Measurements from ENCODE around the gene BCL2.

The BCL2 gene

DNA sequence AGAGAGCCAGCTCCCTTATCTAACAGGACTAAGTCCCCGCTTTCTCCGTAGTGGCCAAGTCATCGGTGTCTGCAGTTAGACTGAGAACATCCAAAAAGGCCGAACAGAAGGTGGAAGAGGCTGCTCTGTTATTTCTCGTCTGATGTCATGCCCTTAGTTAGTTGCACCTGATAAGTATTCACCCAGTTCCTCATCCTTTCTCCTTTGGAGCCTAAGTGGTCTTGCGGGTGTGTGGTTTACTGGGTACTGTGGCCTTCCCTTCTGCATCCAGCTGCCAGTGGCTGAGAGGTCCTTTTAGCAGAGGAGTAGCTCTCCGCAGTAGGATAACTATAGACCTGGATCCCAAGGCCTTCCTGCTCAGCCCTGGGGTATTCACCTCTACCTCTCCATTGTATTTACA, 211.6 kb downstream of the BCL2 start:
- no peak for DNase-seq (ENCODE audit: low read depth in 2 of 2)

DNA sequence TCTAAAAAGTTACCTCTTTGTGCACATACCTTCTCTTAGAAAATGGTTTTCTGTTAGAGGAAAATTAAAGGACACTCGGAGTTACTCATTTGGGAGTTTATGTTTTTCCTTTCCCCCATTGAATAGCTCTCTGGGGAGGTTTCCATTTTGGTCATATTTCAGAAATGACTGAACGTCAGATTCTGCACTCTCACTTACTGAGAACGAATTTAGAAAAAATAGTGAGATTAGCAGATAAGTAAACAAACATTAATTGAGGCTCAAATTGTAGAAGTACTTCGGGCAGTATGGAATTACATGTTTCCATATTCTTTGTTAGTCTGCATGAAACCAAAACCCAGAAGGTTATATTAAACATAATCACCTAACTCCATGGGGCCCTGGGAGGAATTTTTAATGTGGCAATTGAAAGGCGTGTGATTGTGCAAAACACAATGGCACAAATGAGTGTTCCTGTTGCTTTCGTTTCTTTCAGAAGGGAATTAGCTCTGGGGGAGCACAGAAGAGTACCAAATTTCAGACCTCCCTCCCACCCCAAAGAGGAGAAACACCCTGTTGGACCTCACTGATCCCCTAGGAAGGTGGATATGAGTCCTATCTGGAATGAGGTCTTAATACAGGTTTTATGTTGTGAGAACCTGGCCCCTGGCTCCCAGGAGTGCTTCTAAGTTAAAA, 212.3 kb downstream of the BCL2 start:
- no peak for DNase-seq (ENCODE audit: low read depth in 2 of 2)

GRCh38 chr18:63106727-63107126, 212.8 kb downstream of the BCL2 start:
- no peak for DNase-seq (ENCODE audit: low read depth in 2 of 2)

DNA sequence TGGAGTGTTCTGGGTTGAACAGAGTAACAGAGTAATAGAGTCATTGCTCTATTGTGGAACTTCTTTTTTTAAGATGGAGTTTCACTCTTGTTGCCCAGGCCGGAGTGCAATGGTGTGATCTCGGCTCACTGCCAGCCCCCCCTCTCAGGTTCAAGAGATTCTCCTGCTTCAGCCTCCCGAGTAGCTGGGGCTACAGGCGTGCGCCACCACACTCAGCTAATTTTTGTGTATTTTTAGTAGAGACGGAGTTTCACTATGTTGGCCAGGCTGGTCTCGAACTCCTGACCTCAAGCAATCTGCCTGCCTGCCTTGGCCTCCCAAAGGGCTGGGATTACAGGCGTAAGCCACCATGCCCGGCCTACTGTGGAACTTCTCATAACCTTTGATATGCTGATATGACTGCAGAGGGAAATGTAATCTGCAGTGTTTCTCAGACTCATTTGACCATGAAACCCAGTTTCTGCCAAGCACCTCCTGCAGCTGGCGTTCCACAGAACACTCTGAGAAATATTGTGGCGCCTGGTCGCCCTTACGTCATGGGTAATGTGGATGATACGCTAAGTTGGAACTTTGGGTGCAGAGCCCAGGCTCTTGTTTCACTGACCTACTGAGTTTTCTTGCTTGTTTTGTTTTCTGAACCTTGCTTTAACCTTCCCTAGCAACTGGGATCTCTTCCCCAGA, 213.8 kb downstream of the BCL2 start:
- DNase-seq (ENCODE audit: low read depth in 2 of 2), result no peak

DNA sequence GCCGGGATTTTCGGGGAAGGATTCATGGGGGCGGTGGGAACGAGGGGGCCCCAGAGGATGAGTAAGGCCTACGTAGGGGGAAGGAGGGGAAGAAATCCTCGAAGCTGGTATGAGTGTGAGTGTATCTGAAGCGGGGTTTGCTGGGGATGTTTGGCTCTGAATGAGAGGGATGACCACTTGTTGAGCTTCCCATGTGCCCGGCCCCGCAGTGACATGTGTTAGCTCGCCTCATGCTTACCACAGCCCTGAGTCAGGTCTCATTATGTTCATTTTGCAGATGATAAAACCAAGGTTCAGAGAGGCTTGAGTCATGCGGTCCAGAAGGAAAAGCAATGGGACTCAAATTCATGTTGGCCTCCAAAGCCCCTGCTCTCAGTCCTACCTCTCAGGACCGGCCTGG, 214.7 kb downstream of the BCL2 start:
- no peak for DNase-seq (ENCODE audit: low read depth in 2 of 2)

GRCh38 chr18:63102941-63103744, 216.4 kb downstream of the BCL2 start:
- DNase-seq (ENCODE audit: low read depth in 2 of 2), result no peak

DNA sequence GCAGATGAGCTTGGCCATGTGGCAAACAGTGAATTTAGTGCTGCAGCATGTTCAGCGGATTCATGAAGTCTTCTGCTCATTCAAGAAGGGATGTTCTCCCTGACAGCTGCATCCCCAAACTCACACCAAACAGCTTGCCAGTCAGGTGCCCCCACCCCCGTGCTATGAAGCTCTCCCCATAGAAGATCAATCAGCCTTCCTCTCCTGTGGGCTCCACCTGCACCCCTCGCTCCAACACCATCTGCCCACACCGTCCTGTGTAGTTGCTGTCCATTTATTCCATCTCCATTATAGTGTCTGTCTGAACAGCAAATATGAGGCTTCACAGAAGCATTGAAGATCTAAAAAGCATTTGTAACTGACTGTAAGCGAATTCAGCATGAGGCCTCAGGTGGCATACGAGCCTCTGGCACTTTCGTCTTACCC, 218.9 kb downstream of the BCL2 start:
- DNase-seq (ENCODE audit: low read depth in 2 of 2), result no peak

DNA sequence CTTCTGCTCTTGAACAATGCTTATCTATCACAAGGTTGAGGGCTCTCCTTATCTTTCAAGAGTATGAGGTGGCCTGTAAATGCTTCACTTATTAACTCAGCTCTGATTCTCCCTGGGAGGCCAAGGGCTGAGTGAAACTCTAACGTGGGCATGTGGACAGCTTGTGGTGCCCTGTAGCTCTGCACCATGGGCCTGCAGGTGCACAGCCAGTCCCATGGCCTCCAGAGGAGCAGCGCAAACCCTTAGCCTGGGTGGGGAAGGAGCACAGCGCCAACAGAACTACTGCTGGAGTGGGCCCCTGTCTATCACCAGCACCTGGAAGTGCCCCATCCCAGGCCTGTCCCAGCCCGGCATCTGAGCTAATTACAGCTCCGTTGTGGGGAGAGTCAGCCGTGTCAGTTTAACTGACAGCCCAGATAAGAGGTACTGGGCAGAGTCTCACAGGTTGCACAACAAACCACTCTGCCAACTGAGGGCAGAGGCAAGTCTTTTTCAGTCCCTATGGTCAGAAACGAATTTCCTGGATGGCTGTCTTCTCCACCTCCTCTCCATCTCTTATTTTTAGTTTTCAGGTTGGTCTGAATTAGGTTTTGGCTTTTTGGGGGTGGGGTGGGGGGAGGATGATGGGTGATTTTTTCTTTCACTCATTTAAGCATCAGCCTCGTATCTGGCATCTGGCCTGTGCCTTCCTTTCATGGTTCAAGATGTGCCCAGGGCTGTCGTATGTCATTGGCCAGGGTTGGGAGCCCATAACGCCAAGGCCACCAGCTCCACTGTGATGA, 219.5 kb downstream of the BCL2 start:
- DNase-seq (ENCODE audit: low read depth in 2 of 2), result no peak

DNA sequence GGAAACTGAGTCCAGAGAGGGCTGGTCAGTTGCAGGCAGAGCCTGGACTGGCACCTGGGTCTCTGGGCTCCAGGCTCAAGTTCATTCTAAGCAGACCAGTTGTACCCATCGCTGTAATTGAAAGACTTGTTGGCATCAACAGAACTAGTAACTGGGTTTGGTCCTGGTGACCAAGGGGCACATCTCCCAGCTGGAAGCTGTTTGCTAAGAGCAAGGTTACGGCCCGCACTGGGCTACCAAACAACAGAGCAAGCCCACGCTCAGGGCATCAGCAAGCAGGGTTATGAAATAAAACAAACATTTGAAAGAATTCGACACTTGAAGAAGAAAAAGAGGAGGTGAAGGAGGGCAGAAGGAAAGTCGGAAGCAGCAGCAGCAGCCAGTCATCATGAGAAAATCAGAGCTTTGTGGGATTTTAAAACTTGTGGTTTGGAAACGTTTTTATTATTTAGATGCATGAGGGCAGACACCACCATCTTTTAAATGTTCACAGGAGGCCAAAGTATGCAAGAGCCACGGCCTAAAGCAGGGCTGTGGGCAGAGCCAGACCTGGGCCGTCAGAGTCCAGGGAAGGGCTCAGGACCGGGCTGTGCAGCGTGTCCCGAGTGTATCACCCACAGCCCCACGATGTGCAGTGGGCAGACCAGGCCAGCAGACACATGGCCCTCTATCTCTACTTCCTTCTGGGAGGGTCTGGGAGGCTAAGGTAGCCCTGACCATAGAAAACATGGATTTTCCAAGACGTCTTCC, 220.3 kb downstream of the BCL2 start:
- no peak for DNase-seq (ENCODE audit: low read depth in 2 of 2)

GRCh38 chr18:63098018-63098981, 221.3 kb downstream of the BCL2 start:
- peak in 1 of 2 donors; percentile 5 for DNase-seq (ENCODE audit: low read depth in 2 of 2)

GRCh38 chr18:63097178-63097577, 222.4 kb downstream of the BCL2 start:
- DNase-seq (ENCODE audit: low read depth in 2 of 2), result no peak

GRCh38 chr18:63096327-63096874, 223.2 kb downstream of the BCL2 start:
- no peak for DNase-seq (ENCODE audit: low read depth in 2 of 2)

GRCh38 chr18:63095768-63096167, 223.8 kb downstream of the BCL2 start:
- no peak for DNase-seq (ENCODE audit: low read depth in 2 of 2)

DNA sequence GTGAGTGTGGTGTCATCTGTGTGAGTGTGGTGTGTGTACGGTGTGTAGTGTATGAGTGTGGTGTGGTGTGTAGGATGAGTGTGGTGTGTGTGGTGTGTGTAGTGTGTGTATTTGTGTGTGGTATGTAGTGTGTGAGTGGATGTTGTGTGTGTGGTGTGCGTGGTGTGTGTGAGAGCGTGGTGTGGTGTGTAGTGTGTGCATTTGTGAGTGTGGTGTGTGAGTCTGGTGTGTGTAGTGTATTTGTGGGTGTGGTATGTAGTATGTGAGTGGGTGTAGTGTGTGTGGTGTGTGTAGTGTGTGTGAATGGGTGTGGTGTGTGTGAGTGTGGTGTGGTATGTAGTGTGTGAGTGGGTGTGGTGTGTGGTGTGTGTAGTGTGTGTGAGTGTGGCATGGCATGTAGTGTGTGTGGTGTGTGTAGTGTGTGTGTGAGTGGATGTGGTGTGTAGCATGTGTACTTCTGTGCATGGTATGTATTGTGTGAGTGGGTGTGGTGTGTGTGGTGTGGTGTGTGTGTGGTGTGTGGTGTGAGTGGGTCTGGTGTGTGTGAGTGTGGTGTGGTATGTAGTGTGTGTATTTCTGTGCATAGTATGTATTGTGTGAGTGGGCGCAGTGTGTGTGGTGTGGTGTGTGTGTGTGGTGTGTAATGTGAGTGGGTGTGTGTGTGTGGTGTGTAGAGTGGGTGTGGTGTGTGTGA, 227.8 kb downstream of the BCL2 start:
- DNase-seq (ENCODE audit: low read depth in 2 of 2), result no peak

- DNase-seq (ENCODE audit: low read depth in 2 of 2), result no peak
These were observed 229.2 kb downstream of the BCL2 start for GRCh38 chr18:63090334-63090733.

GRCh38 chr18:63089041-63089440, 230.5 kb downstream of the BCL2 start:
- no peak for DNase-seq (ENCODE audit: low read depth in 2 of 2)

DNA sequence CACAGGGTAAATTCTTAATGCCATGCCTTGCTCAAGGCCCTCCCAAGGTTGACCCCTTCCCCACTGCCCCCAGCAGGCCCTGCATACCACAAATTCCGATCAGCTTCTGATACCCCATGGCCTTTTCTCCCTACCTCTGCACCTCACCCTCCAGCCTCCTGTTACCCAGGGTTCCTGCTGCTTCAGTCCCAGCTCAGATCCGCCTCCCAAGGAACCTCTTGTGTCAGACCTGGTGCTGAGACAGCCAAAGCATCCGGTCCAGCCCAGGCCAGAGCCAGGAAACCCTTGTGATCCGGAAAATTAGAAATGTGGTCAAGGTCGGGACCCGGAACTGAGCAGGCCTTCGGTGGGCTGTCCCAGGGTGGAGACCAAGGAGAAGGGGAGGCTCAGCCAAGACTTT, 231.3 kb downstream of the BCL2 start:
- no peak for DNase-seq (ENCODE audit: low read depth in 2 of 2)

DNA sequence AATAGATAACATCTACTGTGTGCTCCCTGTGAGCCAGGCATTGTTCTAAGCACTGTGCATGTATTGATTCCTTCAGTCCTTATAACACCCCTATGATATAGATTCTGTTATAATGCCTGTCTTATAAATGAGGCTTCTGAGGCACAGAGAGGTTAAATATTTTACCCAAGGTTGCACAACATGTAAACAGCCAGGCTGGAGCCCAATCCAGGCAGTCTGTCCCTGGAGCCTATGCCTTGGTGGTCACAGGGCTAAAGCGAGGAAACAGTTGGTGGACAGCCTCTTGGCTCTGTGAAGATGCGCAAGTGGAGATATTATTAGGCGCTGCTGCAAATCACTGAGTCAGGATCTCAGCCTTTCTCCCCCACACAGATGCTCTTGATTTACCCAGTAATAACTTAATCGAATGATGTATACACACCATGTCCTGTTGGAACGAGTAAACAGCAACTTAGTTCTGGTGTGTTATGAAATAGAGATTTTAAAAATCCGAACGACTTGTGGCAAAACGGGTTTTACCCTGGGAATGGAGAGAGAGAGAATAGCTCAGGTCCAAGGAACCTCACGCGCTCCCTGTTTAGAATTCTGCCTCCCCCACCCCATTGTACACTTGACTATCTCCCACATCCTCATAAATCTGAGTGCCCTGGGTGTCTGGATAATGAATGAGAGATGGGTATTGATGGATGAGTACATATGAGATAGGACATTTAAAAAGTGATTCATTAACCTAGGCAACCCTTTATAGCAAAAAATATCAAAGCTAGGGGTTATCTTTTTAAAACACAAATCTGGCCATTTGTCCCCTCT, 231.9 kb downstream of the BCL2 start:
- DNase-seq (ENCODE audit: low read depth in 2 of 2), result no peak

Measured in activated CD8-positive, alpha-beta memory T cell treated with anti-CD3 and anti-CD28 coated beads for 4 hours (primary cell).